GM23338 (cell line): ENCODE measurements around the gene CYB561D1.

ENCODE experiments used
- CTCF ChIP-seq, 2 experiments: fragments of 200-600 bp in 1 of 2; sonication (generic) in 1 of 2; conservative IDR thresholded peaks; 2 replicates each; pipeline versions ENCODE4 v1.5.1 to v1.6.1; 2016 to 2017; ENCODE audit warnings: antibody characterized with exemption in 2 of 2, low read depth in 2 of 2, mild to moderate bottlenecking in 2 of 2, moderate library complexity in 1 of 2
- POLR2AphosphoS5 ChIP-seq: IDR thresholded peaks from 2 replicates; pipeline ENCODE4 v1.6.1; 2016; ENCODE audit warnings: antibody characterized with exemption, low read depth
- REST ChIP-seq: IDR thresholded peaks from one replicate; pipeline ENCODE4 v1.6.1; 2018; ENCODE audit warnings: antibody characterized with exemption; ENCODE audit not compliant: unreplicated experiment

- TF ChIP-seq CTCF (conservative IDR thresholded peaks at IDR 0.05; ENCODE audit: low read depth in 2 of 2) (no peak), REST (no peak), POLR2AphosphoS5 (no peak)
Measured at GRCh38 chr1:109493227-109493626, 667 bp upstream of the CYB561D1 start.
